Liver (tissue), 9 donors: ENCODE data around the gene PRICKLE4. TPM values are rescaled to one million over a fixed set of nuclear protein-coding genes. Genes with fewer than 3 reads are reported as not detected.

ENCODE experiments used
- DNase-seq: peaks from one replicate; pipeline ENCODE4 v3.0.0-alpha.2; 2017; ENCODE audit warnings: low spot score
- H3K27ac ChIP-seq, 2 donors: one replicate each; pipeline ENCODE4 v1.7.0; 2013; ENCODE audit warnings: inconsistent platforms in 2 of 2, low read length in 2 of 2, control low read depth in 1 of 2, low read depth in 1 of 2, mild to moderate bottlenecking in 1 of 2
- H3K27me3 ChIP-seq, 4 donors: one replicate each; pipeline versions ENCODE4 v1.6.1 to v1.7.0; 2013; ENCODE audit warnings: low read length in 3 of 4, inconsistent platforms in 1 of 4, mild to moderate bottlenecking in 1 of 4, moderate library complexity in 1 of 4; ENCODE audit not compliant: control insufficient read depth in 4 of 4, insufficient read depth in 4 of 4
- H3K36me3 ChIP-seq, 4 donors: one replicate each; pipeline versions ENCODE4 v1.6.1 to v1.7.0; 2013; ENCODE audit warnings: low read length in 3 of 4, mild to moderate bottlenecking in 3 of 4, low read depth in 1 of 4, moderate library complexity in 1 of 4; ENCODE audit not compliant: control insufficient read depth in 4 of 4, insufficient read depth in 3 of 4
- H3K4me1 ChIP-seq, 4 donors: one replicate each; pipeline versions ENCODE4 v1.6.1 to v1.7.0; 2013; ENCODE audit warnings: low read length in 3 of 4, mild to moderate bottlenecking in 3 of 4, moderate library complexity in 1 of 4; ENCODE audit not compliant: control insufficient read depth in 4 of 4, insufficient read depth in 4 of 4
- H3K4me3 ChIP-seq, 3 donors: one replicate each; pipeline versions ENCODE4 v1.6.1 to v1.7.0; 2013; ENCODE audit warnings: low read length in 3 of 3, control low read depth in 1 of 3, low read depth in 1 of 3, mild to moderate bottlenecking in 1 of 3
- H3K9ac ChIP-seq, 2 donors: one replicate each; pipeline ENCODE4 v1.7.0; 2013; ENCODE audit warnings: low read length in 2 of 2, mild to moderate bottlenecking in 2 of 2, moderate library complexity in 2 of 2, control low read depth in 1 of 2, low read depth in 1 of 2
- H3K9me3 ChIP-seq, 4 donors: one replicate each; pipeline versions ENCODE4 v1.6.1 to v1.7.0; 2013; ENCODE audit warnings: low read length in 3 of 4; ENCODE audit not compliant: control insufficient read depth in 4 of 4
- EGR1 ChIP-seq, 2 donors: IDR thresholded peaks; 2 replicates each; pipeline ENCODE4 v1.6.1; 2016 to 2018; ENCODE audit warnings: antibody characterized with exemption in 2 of 2, low read depth in 2 of 2
- FOXA1 ChIP-seq: IDR thresholded peaks from 2 replicates; pipeline ENCODE4 v1.6.1; 2016; ENCODE audit warnings: antibody characterized with exemption
- FOXA2 ChIP-seq: IDR thresholded peaks from 2 replicates; pipeline ENCODE4 v1.6.1; 2016; ENCODE audit warnings: antibody characterized with exemption
- GABPA ChIP-seq, 2 donors: IDR thresholded peaks in 1 of 2; conservative IDR thresholded peaks in 1 of 2; 2 replicates each; pipeline ENCODE4 v1.6.1; 2016; ENCODE audit warnings: antibody characterized with exemption in 2 of 2, mild to moderate bottlenecking in 1 of 2, moderate library complexity in 1 of 2
- HNF4A ChIP-seq, 2 donors: conservative IDR thresholded peaks; 2 replicates each; pipeline ENCODE4 v1.6.1; 2016; ENCODE audit warnings: antibody characterized with exemption in 2 of 2, mild to moderate bottlenecking in 2 of 2
- HNF4G ChIP-seq: IDR thresholded peaks from 2 replicates; pipeline ENCODE4 v1.6.1; 2016; ENCODE audit warnings: antibody characterized with exemption
- JUND ChIP-seq, 2 donors: IDR thresholded peaks; 2 replicates each; pipeline ENCODE4 v1.6.1; 2016; ENCODE audit warnings: antibody characterized with exemption in 2 of 2
- NR2F2 ChIP-seq: IDR thresholded peaks from 2 replicates; pipeline ENCODE4 v1.6.1; 2016; ENCODE audit warnings: antibody characterized with exemption
- RAD21 ChIP-seq, 2 donors: IDR thresholded peaks; 2 replicates each; pipeline ENCODE4 v1.6.1; 2016; ENCODE audit warnings: antibody characterized with exemption in 2 of 2, mild to moderate bottlenecking in 2 of 2
- RXRA ChIP-seq, 2 donors: IDR thresholded peaks; 2 replicates each; pipeline ENCODE4 v1.6.1; 2017 to 2018; ENCODE audit warnings: antibody characterized with exemption in 2 of 2, mild to moderate bottlenecking in 1 of 2
- SP1 ChIP-seq: IDR thresholded peaks from 2 replicates; pipeline ENCODE4 v1.6.1; 2018; ENCODE audit warnings: antibody characterized with exemption, mild to moderate bottlenecking
- TAF1 ChIP-seq: conservative IDR thresholded peaks from 2 replicates; pipeline ENCODE4 v1.6.1; 2016; ENCODE audit warnings: antibody characterized with exemption, mild to moderate bottlenecking
- YY1 ChIP-seq: IDR thresholded peaks from 2 replicates; pipeline ENCODE4 v1.6.1; 2016; ENCODE audit warnings: antibody characterized with exemption, mild to moderate bottlenecking
- WGBS: extraction: QIAGEN DNeasy Blood & Tissue Kit; methylation state at CpG from one replicate; pipeline ENCODE4 v1.1.7; 2013; 5-methylcytosine and 5-hydroxymethylcytosine counted together
- polyA plus RNA-seq, 2 donors: library from polyadenylated mRNA; stranded (reverse) in 1 of 2; unstranded in 1 of 2; fragments of 200-250 nt in 1 of 2; fragments of >200 nt in 1 of 2; fragmentation: Nextera tagmentation in 1 of 2; extraction: Ambion mirVana in 1 of 2; gene quantifications; one replicate each; pipeline versions ENCODE4 v1.2.1 to v1.2.3, GENCODE V29; 2013 to 2015
- total RNA-seq, 2 donors: library from RNA; depleted of rRNA; stranded (reverse); fragments of >200 nt; gene quantifications; one replicate each; pipeline ENCODE4 v1.2.3, GENCODE V29; 2014
- TF ChIP-seq, protein P1 (sequence below): IDR thresholded peaks from 2 replicates; pipeline ENCODE4 v1.6.1; 2016; ENCODE audit warnings: antibody characterized with exemption
- TF ChIP-seq, protein P2 (sequence below): IDR thresholded peaks from 2 replicates; pipeline ENCODE4 v1.6.1; 2016; ENCODE audit warnings: antibody characterized with exemption
- TF ChIP-seq, protein P3 (sequence below): IDR thresholded peaks from 2 replicates; pipeline ENCODE4 v1.6.1; 2016; ENCODE audit warnings: antibody characterized with exemption, mild to moderate bottlenecking
- TF ChIP-seq, protein P4 (sequence below): fragments of 150-350 bp; IDR thresholded peaks from 2 replicates; pipeline ENCODE4 v1.5.1; 2017; ENCODE audit warnings: improper control_type of control experiment, low read depth, low read length; ENCODE audit not compliant: missing input control
- TF ChIP-seq, protein P5 (sequence below): IDR thresholded peaks from 2 replicates; pipeline ENCODE4 v1.6.1; 2016; ENCODE audit warnings: antibody characterized with exemption
- donor health status: healthy.
- donor health status: healthy.
- donor health status: healthy.
- donor health status: healthy.
- donor health status: healthy.

Gene PRICKLE4
- total and polyA plus RNA-seq, 4 donors = 0.37 to 1.4 (median 0.98) TPM; not detected in 1

DNA sequence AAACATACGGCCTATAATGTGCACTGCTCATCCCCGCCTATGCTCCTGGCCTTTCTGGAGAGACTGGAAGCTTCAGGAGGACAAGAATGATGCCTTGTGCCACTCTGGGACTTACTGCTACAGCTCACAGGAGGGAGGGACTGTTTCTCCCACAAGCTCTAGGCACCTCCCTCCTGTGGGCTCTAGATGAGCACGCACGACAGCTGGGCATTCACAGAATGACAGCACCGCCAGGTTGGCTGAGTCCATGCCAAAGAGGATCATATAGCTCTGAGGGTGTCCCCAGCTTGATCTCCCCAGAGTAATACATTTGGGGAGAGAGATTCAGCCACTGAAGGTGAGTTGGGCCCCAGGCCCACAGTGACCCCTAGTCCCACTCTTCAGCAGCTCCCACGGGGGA lies 23.3 kb upstream of the PRICKLE4 start:
- TF ChIP-seq RXRA (IDR thresholded peaks at IDR 0.05) = no peak
- no peak for TF ChIP-seq FOXA1
- TF ChIP-seq, protein P1, sequence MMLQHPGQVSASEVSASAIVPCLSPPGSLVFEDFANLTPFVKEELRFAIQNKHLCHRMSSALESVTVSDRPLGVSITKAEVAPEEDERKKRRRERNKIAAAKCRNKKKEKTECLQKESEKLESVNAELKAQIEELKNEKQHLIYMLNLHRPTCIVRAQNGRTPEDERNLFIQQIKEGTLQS = no peak
- no peak for TF ChIP-seq HNF4A (conservative IDR thresholded peaks at IDR 0.05)
- TF ChIP-seq RAD21 (IDR thresholded peaks at IDR 0.05) = no peak
- TF ChIP-seq NR2F2 = no peak
- TF ChIP-seq JUND (IDR thresholded peaks at IDR 0.05) = no peak
- TF ChIP-seq, protein P2, sequence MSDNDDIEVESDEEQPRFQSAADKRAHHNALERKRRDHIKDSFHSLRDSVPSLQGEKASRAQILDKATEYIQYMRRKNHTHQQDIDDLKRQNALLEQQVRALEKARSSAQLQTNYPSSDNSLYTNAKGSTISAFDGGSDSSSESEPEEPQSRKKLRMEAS = no peak
- no peak for TF ChIP-seq HNF4G
- TF ChIP-seq EGR1 (IDR thresholded peaks at IDR 0.05; ENCODE audit: low read depth in 2 of 2) = no peak
- TF ChIP-seq, protein P3, sequence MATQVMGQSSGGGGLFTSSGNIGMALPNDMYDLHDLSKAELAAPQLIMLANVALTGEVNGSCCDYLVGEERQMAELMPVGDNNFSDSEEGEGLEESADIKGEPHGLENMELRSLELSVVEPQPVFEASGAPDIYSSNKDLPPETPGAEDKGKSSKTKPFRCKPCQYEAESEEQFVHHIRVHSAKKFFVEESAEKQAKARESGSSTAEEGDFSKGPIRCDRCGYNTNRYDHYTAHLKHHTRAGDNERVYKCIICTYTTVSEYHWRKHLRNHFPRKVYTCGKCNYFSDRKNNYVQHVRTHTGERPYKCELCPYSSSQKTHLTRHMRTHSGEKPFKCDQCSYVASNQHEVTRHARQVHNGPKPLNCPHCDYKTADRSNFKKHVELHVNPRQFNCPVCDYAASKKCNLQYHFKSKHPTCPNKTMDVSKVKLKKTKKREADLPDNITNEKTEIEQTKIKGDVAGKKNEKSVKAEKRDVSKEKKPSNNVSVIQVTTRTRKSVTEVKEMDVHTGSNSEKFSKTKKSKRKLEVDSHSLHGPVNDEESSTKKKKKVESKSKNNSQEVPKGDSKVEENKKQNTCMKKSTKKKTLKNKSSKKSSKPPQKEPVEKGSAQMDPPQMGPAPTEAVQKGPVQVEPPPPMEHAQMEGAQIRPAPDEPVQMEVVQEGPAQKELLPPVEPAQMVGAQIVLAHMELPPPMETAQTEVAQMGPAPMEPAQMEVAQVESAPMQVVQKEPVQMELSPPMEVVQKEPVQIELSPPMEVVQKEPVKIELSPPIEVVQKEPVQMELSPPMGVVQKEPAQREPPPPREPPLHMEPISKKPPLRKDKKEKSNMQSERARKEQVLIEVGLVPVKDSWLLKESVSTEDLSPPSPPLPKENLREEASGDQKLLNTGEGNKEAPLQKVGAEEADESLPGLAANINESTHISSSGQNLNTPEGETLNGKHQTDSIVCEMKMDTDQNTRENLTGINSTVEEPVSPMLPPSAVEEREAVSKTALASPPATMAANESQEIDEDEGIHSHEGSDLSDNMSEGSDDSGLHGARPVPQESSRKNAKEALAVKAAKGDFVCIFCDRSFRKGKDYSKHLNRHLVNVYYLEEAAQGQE = no peak
- TF ChIP-seq YY1 = no peak
- TF ChIP-seq, protein P4, sequence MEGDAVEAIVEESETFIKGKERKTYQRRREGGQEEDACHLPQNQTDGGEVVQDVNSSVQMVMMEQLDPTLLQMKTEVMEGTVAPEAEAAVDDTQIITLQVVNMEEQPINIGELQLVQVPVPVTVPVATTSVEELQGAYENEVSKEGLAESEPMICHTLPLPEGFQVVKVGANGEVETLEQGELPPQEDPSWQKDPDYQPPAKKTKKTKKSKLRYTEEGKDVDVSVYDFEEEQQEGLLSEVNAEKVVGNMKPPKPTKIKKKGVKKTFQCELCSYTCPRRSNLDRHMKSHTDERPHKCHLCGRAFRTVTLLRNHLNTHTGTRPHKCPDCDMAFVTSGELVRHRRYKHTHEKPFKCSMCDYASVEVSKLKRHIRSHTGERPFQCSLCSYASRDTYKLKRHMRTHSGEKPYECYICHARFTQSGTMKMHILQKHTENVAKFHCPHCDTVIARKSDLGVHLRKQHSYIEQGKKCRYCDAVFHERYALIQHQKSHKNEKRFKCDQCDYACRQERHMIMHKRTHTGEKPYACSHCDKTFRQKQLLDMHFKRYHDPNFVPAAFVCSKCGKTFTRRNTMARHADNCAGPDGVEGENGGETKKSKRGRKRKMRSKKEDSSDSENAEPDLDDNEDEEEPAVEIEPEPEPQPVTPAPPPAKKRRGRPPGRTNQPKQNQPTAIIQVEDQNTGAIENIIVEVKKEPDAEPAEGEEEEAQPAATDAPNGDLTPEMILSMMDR = no peak
- TF ChIP-seq TAF1 = no peak
- TF ChIP-seq FOXA2 = no peak
- TF ChIP-seq, protein P5, sequence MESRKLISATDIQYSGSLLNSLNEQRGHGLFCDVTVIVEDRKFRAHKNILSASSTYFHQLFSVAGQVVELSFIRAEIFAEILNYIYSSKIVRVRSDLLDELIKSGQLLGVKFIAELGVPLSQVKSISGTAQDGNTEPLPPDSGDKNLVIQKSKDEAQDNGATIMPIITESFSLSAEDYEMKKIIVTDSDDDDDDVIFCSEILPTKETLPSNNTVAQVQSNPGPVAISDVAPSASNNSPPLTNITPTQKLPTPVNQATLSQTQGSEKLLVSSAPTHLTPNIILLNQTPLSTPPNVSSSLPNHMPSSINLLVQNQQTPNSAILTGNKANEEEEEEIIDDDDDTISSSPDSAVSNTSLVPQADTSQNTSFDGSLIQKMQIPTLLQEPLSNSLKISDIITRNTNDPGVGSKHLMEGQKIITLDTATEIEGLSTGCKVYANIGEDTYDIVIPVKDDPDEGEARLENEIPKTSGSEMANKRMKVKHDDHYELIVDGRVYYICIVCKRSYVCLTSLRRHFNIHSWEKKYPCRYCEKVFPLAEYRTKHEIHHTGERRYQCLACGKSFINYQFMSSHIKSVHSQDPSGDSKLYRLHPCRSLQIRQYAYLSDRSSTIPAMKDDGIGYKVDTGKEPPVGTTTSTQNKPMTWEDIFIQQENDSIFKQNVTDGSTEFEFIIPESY = no peak
- no peak for TF ChIP-seq SP1
- no peak for TF ChIP-seq GABPA (IDR thresholded peaks at IDR 0.05 in 1 of 2, conservative IDR thresholded peaks at IDR 0.05 in 1 of 2)
- WGBS = 93% methylated on average over 6 of the region's 6 CpGs
- no peaks in the 10 kb centered on the region for H3K4me1 ChIP-seq
- H3K9ac ChIP-seq = no peak overlapping the region
- H3K27me3 ChIP-seq = no peaks in the 10 kb centered on the region
- H3K9me3 ChIP-seq = no peaks in the 10 kb centered on the region
- H3K27ac ChIP-seq = no peak overlapping the region
- H3K36me3 ChIP-seq = no peaks in the 10 kb centered on the region
- no peak overlapping the region for H3K4me3 ChIP-seq
- no peak for DNase-seq
